Neutrophil (primary cell): ENCODE measurements around the gene PLA2G4D.

Source experiments
- H3K27ac ChIP-seq: fragments of 200-600 bp; sonication (generic); 2 replicates; pipeline ENCODE4 v1.5.1; 2016; ENCODE audit warnings: mild to moderate bottlenecking, moderate library complexity
- H3K27me3 ChIP-seq: fragments of 200-600 bp; sonication (generic); 2 replicates; pipeline ENCODE4 v1.6.0; 2016; ENCODE audit warnings: mild to moderate bottlenecking
- H3K36me3 ChIP-seq: fragments of 200-600 bp; sonication (generic); 2 replicates; pipeline ENCODE4 v1.5.1; 2017
- H3K4me1 ChIP-seq, 2 experiments: fragments of 200-600 bp in 1 of 2; sonication (generic) in 1 of 2; 1 replicate in 1 of 2; 2 replicates in 1 of 2; pipeline versions ENCODE4 v1.5.1 to v1.6.1; 2013 to 2016; ENCODE audit warnings: low read depth in 1 of 2, low read length in 1 of 2, mild to moderate bottlenecking in 1 of 2, moderate library complexity in 1 of 2; ENCODE audit not compliant: control insufficient read depth in 1 of 2, insufficient read depth in 1 of 2
- H3K4me3 ChIP-seq, 2 experiments: fragments of 200-600 bp in 1 of 2; sonication (generic) in 1 of 2; 1 replicate in 1 of 2; 2 replicates in 1 of 2; pipeline ENCODE4 v1.5.1; 2013 to 2016; ENCODE audit warnings: low read depth in 1 of 2, low read length in 1 of 2, mild to moderate bottlenecking in 1 of 2, moderate library complexity in 1 of 2
- H3K9me3 ChIP-seq: fragments of 200-600 bp; sonication (generic); 2 replicates; pipeline ENCODE4 v1.5.1; 2016
- TF ChIP-seq, protein P1 (sequence below): fragments of 200-600 bp; sonication (generic); IDR thresholded peaks from 2 replicates; pipeline ENCODE4 v1.5.1; 2016; ENCODE audit warnings: antibody characterized with exemption

The PLA2G4D gene

GRCh38 chr15:42053914-42054313, 40.4 kb downstream of the PLA2G4D start:
- no peak overlapping the region for H3K27ac ChIP-seq

DNA sequence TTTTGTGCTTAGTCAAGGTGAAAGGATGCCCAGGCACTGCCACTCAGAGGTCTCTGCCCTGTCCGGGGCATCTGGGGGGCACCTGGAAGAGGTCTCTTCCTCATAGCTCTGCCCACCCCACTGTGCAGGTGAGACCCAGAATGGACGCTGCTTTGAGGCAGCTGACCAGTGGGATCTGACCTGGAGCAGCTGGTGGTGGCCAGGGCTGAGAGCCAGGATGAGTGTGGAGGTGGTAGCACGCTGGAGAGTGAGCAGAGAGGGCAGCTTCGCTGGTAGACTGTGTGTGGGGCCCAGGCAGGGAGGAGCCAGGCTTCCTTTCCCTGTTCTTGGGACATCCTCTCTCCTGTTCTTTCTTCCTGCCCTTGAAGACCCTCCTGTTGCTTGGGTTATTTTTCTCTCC, 41.4 kb downstream of the PLA2G4D start:
- TF ChIP-seq, protein P1, sequence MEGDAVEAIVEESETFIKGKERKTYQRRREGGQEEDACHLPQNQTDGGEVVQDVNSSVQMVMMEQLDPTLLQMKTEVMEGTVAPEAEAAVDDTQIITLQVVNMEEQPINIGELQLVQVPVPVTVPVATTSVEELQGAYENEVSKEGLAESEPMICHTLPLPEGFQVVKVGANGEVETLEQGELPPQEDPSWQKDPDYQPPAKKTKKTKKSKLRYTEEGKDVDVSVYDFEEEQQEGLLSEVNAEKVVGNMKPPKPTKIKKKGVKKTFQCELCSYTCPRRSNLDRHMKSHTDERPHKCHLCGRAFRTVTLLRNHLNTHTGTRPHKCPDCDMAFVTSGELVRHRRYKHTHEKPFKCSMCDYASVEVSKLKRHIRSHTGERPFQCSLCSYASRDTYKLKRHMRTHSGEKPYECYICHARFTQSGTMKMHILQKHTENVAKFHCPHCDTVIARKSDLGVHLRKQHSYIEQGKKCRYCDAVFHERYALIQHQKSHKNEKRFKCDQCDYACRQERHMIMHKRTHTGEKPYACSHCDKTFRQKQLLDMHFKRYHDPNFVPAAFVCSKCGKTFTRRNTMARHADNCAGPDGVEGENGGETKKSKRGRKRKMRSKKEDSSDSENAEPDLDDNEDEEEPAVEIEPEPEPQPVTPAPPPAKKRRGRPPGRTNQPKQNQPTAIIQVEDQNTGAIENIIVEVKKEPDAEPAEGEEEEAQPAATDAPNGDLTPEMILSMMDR = no peak
- no peaks in the 10 kb centered on the region for H3K36me3 ChIP-seq
- peaks cover 22% of the 10 kb centered on the region for H3K27me3 ChIP-seq
- H3K4me3 ChIP-seq = no peak overlapping the region
- no peak overlapping the region for H3K27ac ChIP-seq
- peaks cover 15 to 16% of the 10 kb centered on the region in 2 experiments for H3K4me1 ChIP-seq
- no peaks in the 10 kb centered on the region for H3K9me3 ChIP-seq

More at GRCh38 chr15:42053914-42054313, 40.4 kb downstream of the PLA2G4D start:
- H3K27me3 ChIP-seq = peaks cover 25% of the 10 kb centered on the region
- TF ChIP-seq, protein P1 = no peak
- no peaks in the 10 kb centered on the region for H3K9me3 ChIP-seq
- H3K4me1 ChIP-seq = peaks cover 16% of the 10 kb centered on the region in 2 experiments
- no peaks in the 10 kb centered on the region for H3K36me3 ChIP-seq
- H3K4me3 ChIP-seq = no peak overlapping the region

DNA sequence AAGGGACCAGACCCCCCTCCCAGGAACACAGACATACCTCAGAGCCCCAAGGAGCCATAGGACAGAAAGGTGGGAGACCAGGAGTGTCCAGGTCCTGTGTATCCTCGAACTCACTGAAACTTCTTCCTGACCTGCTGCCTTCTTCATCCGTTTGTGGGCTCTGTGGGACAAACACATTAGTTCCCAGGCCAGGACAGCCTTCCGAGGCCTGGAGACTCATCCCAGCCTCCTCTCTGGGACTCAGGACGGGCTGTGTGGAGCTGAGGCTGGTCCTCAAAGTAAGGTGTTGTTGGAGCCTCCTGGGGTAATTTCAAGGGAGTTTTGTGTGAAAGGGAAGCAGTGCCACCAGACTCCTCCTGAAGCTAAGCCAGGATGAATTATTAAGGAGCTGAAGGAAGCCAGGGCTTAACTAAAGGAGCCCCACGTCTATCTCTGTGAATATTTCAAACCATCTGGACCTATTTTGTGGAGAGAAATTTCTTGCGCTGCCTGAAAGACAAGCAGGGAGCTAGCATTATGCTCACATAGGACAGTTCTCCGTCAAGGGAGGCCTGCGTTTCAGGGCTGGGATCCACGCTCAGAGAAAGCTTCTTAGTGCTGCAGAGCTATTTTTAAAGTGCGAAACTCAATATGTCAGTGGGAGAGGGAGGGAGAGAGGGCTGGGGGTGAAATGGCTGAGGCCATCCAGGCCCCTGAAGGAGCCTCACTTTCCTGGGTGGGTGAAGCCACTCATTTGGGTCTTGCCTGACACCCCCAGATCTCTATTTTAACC, 43.7 kb downstream of the PLA2G4D start:
- Histone ChIP-seq H3K9me3 (no peaks in the 10 kb centered on the region), H3K4me1 (peaks cover 0 to 4% of the 10 kb centered on the region in 2 experiments), H3K27ac (no peak overlapping the region), H3K4me3 (no peak overlapping the region), H3K27me3 (no peaks in the 10 kb centered on the region), H3K36me3 (no peaks in the 10 kb centered on the region)
- TF ChIP-seq, protein P1 = no peak

DNA sequence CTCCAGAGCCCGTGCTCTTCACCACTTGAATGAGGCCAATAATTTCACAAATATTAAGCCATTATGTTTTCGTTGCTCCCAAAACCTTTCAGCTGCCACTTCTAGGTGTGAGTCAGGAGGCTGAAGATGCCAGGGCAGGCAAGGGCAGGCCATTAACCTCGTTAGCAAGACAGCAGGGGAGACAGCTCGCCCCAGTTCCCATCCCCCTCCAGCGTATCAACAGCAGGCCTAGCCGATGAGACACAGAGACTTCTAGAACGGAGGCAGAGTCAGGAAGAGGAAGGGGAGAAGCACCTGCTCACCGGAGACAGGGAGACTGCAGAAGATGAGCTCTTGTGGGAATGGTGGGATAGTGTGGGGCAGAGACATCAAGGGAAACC, 45.6 kb downstream of the PLA2G4D start:
- TF ChIP-seq, protein P1 = no peak

GRCh38 chr15:42048080-42048820, 46.1 kb downstream of the PLA2G4D start:
- Histone ChIP-seq H3K27ac (no peak overlapping the region), H3K4me3 (no peak overlapping the region), H3K9me3 (no peaks in the 10 kb centered on the region), H3K4me1 (peaks cover 0 to 4% of the 10 kb centered on the region in 2 experiments), H3K27me3 (no peaks in the 10 kb centered on the region), H3K36me3 (no peaks in the 10 kb centered on the region)
- TF ChIP-seq, protein P1 = no peak

More for the DNA sequence above, 45.6 kb downstream of the PLA2G4D start:
- Histone ChIP-seq H3K4me1 (peaks cover 0 to 4% of the 10 kb centered on the region in 2 experiments), H3K27ac (no peak overlapping the region), H3K4me3 (no peak overlapping the region), H3K36me3 (no peaks in the 10 kb centered on the region), H3K27me3 (no peaks in the 10 kb centered on the region), H3K9me3 (no peaks in the 10 kb centered on the region)
